HCT116 (cell line): ENCODE results near the gene KCNH3. TPM values are rescaled to one million over a fixed set of nuclear protein-coding genes. Genes with fewer than 3 reads are reported as not detected.

Experiments
- ATAC-seq: fragments of 200-7000 bp; cut with Tn5 transposase; 2 replicates; pipeline ENCODE4 v1.9.1; 2020; ENCODE audit warnings: mild to moderate bottlenecking, moderate library complexity
- BruUV-seq: library from RNA; stranded (reverse); fragments of 400-500 nt; replicated peaks from 2 replicates; lab custom pipeline; 2021; lab: Mats Ljungman, UMichigan
- CTCF ChIA-PET: fragments of 300-600 bp; sonication (Branson Sonifier 250); formaldehyde crosslinking; loops from one replicate; lab custom pipeline; 2021; ENCODE audit warnings: antibody characterized with exemption; lab: Charles Lee
- POLR2A ChIA-PET: fragments of 300-600, 350-600 bp; sonication (Branson Sonifier 250); formaldehyde crosslinking; loops from one replicate; lab custom pipeline; 2021; ENCODE audit warnings: antibody characterized with exemption; lab: Charles Lee
- RAD21 ChIA-PET, 2 experiments: fragments of 300-600 bp; sonication (Branson Sonifier 250); formaldehyde crosslinking; loops; one replicate each; lab custom pipeline; 2023; ENCODE audit warnings: low total read pairs in 2 of 2; ENCODE audit not compliant: uncharacterized antibody in 2 of 2, unreplicated experiment in 2 of 2, low non-redundant PET in 1 of 2; lab: Charles Lee
- DNase-seq: peaks from one replicate; pipeline ENCODE4 v3.0.0-alpha.2; 2010; ENCODE audit warnings: low read depth, low spot score
- H2AFZ ChIP-seq: fragments of 200-600 bp; shearing (Covaris generic), sonication (generic); 2 replicates; pipeline ENCODE4 v1.6.1; 2017; ENCODE audit warnings: low read depth, mixed run types, mixed read lengths, antibody characterized with exemption, low read length; ENCODE audit not compliant: poor library complexity, severe bottlenecking
- H3K27ac ChIP-seq: 2 replicates; pipeline ENCODE4 v1.5.1; 2012; ENCODE audit warnings: low read depth, low read length
- H3K27me3 ChIP-seq: fragments of 200-600 bp; sonication (generic); 2 replicates; pipeline ENCODE4 v1.6.1; 2016; ENCODE audit warnings: mixed run types, low read length, mixed read lengths; ENCODE audit not compliant: insufficient read depth
- H3K36me3 ChIP-seq, 2 experiments: fragments of 200-500 bp in 1 of 2; fragments of 200-600 bp in 1 of 2; sonication (Bioruptor generic) in 1 of 2; sonication (generic) in 1 of 2; 2 replicates each; pipeline versions ENCODE4 v1.5.1 to v1.6.1; 2014 to 2016; ENCODE audit warnings: low read length in 2 of 2, inconsistent platforms in 1 of 2, mixed read lengths in 1 of 2, mixed run types in 1 of 2; ENCODE audit not compliant: insufficient read depth in 2 of 2, control insufficient read depth in 1 of 2
- H3K4me1 ChIP-seq, 2 experiments: fragments of 200-600 bp in 1 of 2; sonication (generic) in 1 of 2; 2 replicates each; pipeline versions ENCODE4 v1.5.1 to v1.6.1; 2012 to 2017; ENCODE audit warnings: low read length in 2 of 2, inconsistent platforms in 1 of 2, mild to moderate bottlenecking in 1 of 2, mixed read lengths in 1 of 2, mixed run types in 1 of 2, moderate library complexity in 1 of 2; ENCODE audit not compliant: insufficient read depth in 2 of 2, control insufficient read depth in 1 of 2
- H3K4me2 ChIP-seq: fragments of 200-600 bp; sonication (generic); 2 replicates; pipeline ENCODE4 v1.6.1; 2017; ENCODE audit warnings: mixed run types, low read length, mixed read lengths
- H3K4me3 ChIP-seq, 2 experiments: fragments of 200-600 bp in 1 of 2; sonication (generic) in 1 of 2; replicated peaks in 1 of 2; 2 replicates each; pipeline ENCODE4 v1.5.1; 2011 to 2016; ENCODE audit warnings: low read length in 2 of 2, control low read depth in 1 of 2, low read depth in 1 of 2, mild to moderate bottlenecking in 1 of 2, mixed read lengths in 1 of 2, mixed run types in 1 of 2
- H3K79me2 ChIP-seq: fragments of 200-600 bp; sonication (generic); 2 replicates; pipeline ENCODE4 v1.6.1; 2017; ENCODE audit warnings: mild to moderate bottlenecking, mixed run types, low read length, moderate library complexity, mixed read lengths; ENCODE audit not compliant: insufficient read depth
- H3K9ac ChIP-seq: fragments of 200-600 bp; sonication (generic); 2 replicates; pipeline ENCODE4 v1.6.1; 2016; ENCODE audit warnings: low read length, mixed read lengths
- H3K9me2 ChIP-seq: fragments of 200-600 bp; sonication (generic), shearing (Covaris generic); 2 replicates; pipeline ENCODE4 v1.6.1; 2017; ENCODE audit warnings: mixed run types, mild to moderate bottlenecking, moderate library complexity; ENCODE audit not compliant: insufficient read depth
- H3K9me3 ChIP-seq, 2 experiments: fragments of 200-500 bp in 1 of 2; fragments of 200-600 bp in 1 of 2; sonication (Bioruptor generic) in 1 of 2; sonication (generic) in 1 of 2; 2 replicates each; pipeline ENCODE4 v1.6.1; 2014 to 2017; ENCODE audit warnings: low read length in 2 of 2, mixed read lengths in 2 of 2, inconsistent platforms in 1 of 2, low read depth in 1 of 2, mild to moderate bottlenecking in 1 of 2, mixed run types in 1 of 2, moderate library complexity in 1 of 2; ENCODE audit not compliant: control insufficient read depth in 1 of 2, insufficient read depth in 1 of 2
- H4K20me1 ChIP-seq: fragments of 200-600 bp; sonication (generic), shearing (Covaris generic); 2 replicates; pipeline ENCODE4 v1.6.1; 2017; ENCODE audit warnings: mixed run types, mild to moderate bottlenecking, moderate library complexity; ENCODE audit not compliant: insufficient read depth
- CTCF ChIP-seq, 3 experiments: fragments of 200-600 bp in 1 of 3; sonication (generic) in 1 of 3; IDR thresholded peaks in 2 of 3; conservative IDR thresholded peaks in 1 of 3; 2 replicates each; pipeline ENCODE4 v1.5.1; 2012 to 2017; ENCODE audit warnings: low read depth in 2 of 3, low read length in 2 of 3, antibody characterized with exemption in 1 of 3, borderline replicate concordance in 1 of 3, control low read depth in 1 of 3, mild to moderate bottlenecking in 1 of 3, mixed read lengths in 1 of 3, mixed run types in 1 of 3, moderate library complexity in 1 of 3; ENCODE audit not compliant: insufficient read depth in 1 of 3
- EGR1 ChIP-seq: IDR thresholded peaks from 2 replicates; pipeline ENCODE4 v1.6.1; 2012; ENCODE audit warnings: low read depth
- ELF1 ChIP-seq: IDR thresholded peaks from 2 replicates; pipeline ENCODE4 v1.6.1; 2012; ENCODE audit warnings: low read depth, borderline replicate concordance
- JUND ChIP-seq: IDR thresholded peaks from 2 replicates; pipeline ENCODE4 v1.6.1; 2012
- POLR2AphosphoS5 ChIP-seq: IDR thresholded peaks from 2 replicates; pipeline ENCODE4 v1.6.1; 2011; ENCODE audit warnings: mild to moderate bottlenecking, low read depth, low read length, moderate library complexity
- RAD21 ChIP-seq: IDR thresholded peaks from 2 replicates; pipeline ENCODE4 v1.6.1; 2012; ENCODE audit warnings: low read depth, mild to moderate bottlenecking
- SIN3A ChIP-seq: IDR thresholded peaks from 2 replicates; pipeline ENCODE4 v1.6.1; 2012; ENCODE audit warnings: low read depth
- YY1 ChIP-seq: IDR thresholded peaks from 2 replicates; pipeline ENCODE4 v1.6.1; 2011; ENCODE audit warnings: low read length, low read depth, moderate library complexity, mild to moderate bottlenecking; ENCODE audit not compliant: insufficient replicate concordance; ENCODE audit errors: extremely low read depth
- ZFX ChIP-seq: fragments of 450-650 bp; IDR thresholded peaks from 2 replicates; pipeline ENCODE4 v1.6.1; 2017
- ZNF274 ChIP-seq: fragments of 200-500 bp; sonication (Bioruptor generic); IDR thresholded peaks from 2 replicates; pipeline ENCODE4 v1.6.1; 2014; ENCODE audit warnings: mild to moderate bottlenecking, low read depth, low read length, inconsistent platforms
- intact Hi-C: fragments of 100-400 bp; cut with micrococcal nuclease; formaldehyde crosslinking; loops from 2 replicates; pipeline ENCODE4 v1.10.0; 2022
- total RNA-seq: library from RNA; stranded (reverse); gene quantifications from one replicate; pipeline ENCODE4 v1.2.1, GENCODE V29; 2021; ENCODE audit not compliant: unreplicated experiment

KCNH3 gene
- total RNA-seq, 1 experiment from 2014 or later = 35.3 TPM

GRCh38 chr12:49552899-49553298, 14.1 kb downstream of the KCNH3 start:
- no TSS peak for BruUV-seq
- Histone ChIP-seq H3K4me1 (peaks cover 0 to 5% of the 10 kb centered on the region in 2 experiments; a peak in 2 of 4 replicates), H2AFZ (no peak overlapping the region), H4K20me1 (no peaks in the 10 kb centered on the region), H3K27me3 (no peaks in the 10 kb centered on the region), H3K9ac (no peak overlapping the region), H3K9me3 (no peaks in the 10 kb centered on the region), H3K4me3 (no peak overlapping the region), H3K27ac (no peak overlapping the region)
- ChIA-PET RAD21 (interaction anchor here (0.6 to 1.5 kb wide), 4 partner anchors 194 to 353 kb away, joined by 3 to 6 read pairs (median 4); no protein-coding TSS in a partner anchor), CTCF (interaction anchor here (1.0 to 4.2 kb wide), 6 partner anchors 28 to 221 kb away, joined by 5 to 69 read pairs (median 11); partner anchors contain the start of gene SPATS2)
- intact Hi-C loops = loop anchor here (1.0 kb wide), 1 partner anchor 195 kb away; no protein-coding TSS in a partner anchor
- TF ChIP-seq JUND = no peak
- no peak for TF ChIP-seq EGR1
- TF ChIP-seq ZNF274 = no peak
- TF ChIP-seq POLR2AphosphoS5 = no peak
- TF ChIP-seq, all 23 proteins: peak for 0
- H3K9me2 ChIP-seq = no peaks in the 10 kb centered on the region
- POLR2A ChIA-PET = interaction anchor here (0.6 to 2.6 kb wide), 3 partner anchors 186 to 256 kb away, joined by 4 to 14 read pairs (median 5); partner anchors contain the start of gene SPATS2
- H3K4me2 ChIP-seq = no peak overlapping the region
- no peaks in the 10 kb centered on the region for H3K36me3 ChIP-seq
- no peaks in the 10 kb centered on the region for H3K79me2 ChIP-seq
- ATAC-seq (no peak), DNase-seq (no peak)

GRCh38 chr12:49553512-49554088, 14.8 kb downstream of the KCNH3 start:
- Histone ChIP-seq H3K27me3 (no peaks in the 10 kb centered on the region), H3K79me2 (no peaks in the 10 kb centered on the region), H3K9ac (no peak overlapping the region), H3K9me3 (no peaks in the 10 kb centered on the region), H3K9me2 (no peaks in the 10 kb centered on the region), H3K4me3 (no peak overlapping the region), H3K4me2 (no peak overlapping the region), H2AFZ (no peak overlapping the region), H4K20me1 (no peaks in the 10 kb centered on the region), H3K4me1 (peaks cover 0 to 5% of the 10 kb centered on the region in 2 experiments; a peak in 2 of 4 replicates), H3K36me3 (peaks cover 2 to 3% of the 10 kb centered on the region in 2 experiments; a peak in 2 of 4 replicates), H3K27ac (no peak overlapping the region)
- TF ChIP-seq YY1 = peak; percentile 55
- no peak for TF ChIP-seq ZNF274
- TF ChIP-seq CTCF (IDR thresholded peaks at IDR 0.05 in 2 of 3, conservative IDR thresholded peaks at IDR 0.05 in 1 of 3; ENCODE audit: borderline replicate concordance in 1 of 3, insufficient read depth in 1 of 3, low read depth in 2 of 3, low read length in 2 of 3) = peak; percentile 80 to 99 (median 81)
- TF ChIP-seq RAD21 = peak; percentile 94
- TF ChIP-seq ELF1 = no peak
- TF ChIP-seq SIN3A = peak; percentile 46; the same call in 1 of the 2 replicates
- TF ChIP-seq POLR2AphosphoS5 = peak; percentile 49; the same call in 1 of the 2 replicates
- no peak for TF ChIP-seq ZFX
- ChIA-PET RAD21 (interaction anchor here (0.6 to 1.5 kb wide), 4 partner anchors 187 to 216 kb away, joined by 3 to 6 read pairs (median 4); partner anchors contain the start of gene SPATS2 (in 1 of the 2)), POLR2A (interaction anchor here (0.8 to 2.6 kb wide), 4 partner anchors 18 to 231 kb away, joined by 3 to 14 read pairs (median 4); partner anchors contain the start of genes SPATS2 and TROAP), CTCF (interaction anchor here (0.6 to 4.2 kb wide), 10 partner anchors 22 to 222 kb away, joined by 3 to 69 read pairs (median 6); partner anchors contain the start of gene SPATS2)
- intact Hi-C loops = loop anchor here (1.0 kb wide), 1 partner anchor 195 kb away; no protein-coding TSS in a partner anchor
- ATAC-seq = peak; percentile 75
- no TSS peak for BruUV-seq
- DNase-seq = peak; percentile 45
